Measurements from ENCODE around the gene SEC14L2. TPM values are rescaled to one million over a fixed set of nuclear protein-coding genes. Genes with fewer than 3 reads are reported as not detected.

SEC14L2 gene
- total and polyA plus RNA-seq, 2 donors (not counting 3 experiments of a cell fraction or from before 2014, with no cell fraction given) = 22.5 to 28.8 TPM

DNA sequence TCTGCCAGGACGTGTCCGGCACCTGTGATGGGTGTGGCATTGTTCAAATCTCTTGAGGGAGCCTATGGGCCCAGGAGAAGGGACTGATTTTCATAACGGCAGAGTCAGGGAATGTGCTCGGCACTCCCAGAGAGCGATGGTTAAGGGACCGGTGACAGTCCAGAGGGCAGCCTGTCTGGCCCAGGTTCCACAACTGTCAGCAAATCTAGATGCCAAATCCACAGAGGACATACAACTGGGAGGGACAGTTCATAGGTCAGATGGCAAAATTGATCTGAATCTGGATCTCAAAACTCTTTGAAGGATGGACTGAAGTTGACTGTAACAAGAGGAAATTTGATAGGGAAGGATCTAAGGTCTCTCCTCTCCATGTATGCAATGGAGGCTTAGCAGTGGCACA is 7.5 kb downstream of the SEC14L2 start:
- Histone ChIP-seq H3K4me3 (replicated peaks in 1 of 3; ENCODE audit: insufficient read depth in 1 of 3, low read depth in 1 of 3, low read length in 3 of 3) (no peak overlapping the region), H3K27ac (ENCODE audit: insufficient read depth, low read depth, low read length) (no peak overlapping the region), H4K20me1 (replicated peaks; ENCODE audit: control insufficient read depth, extremely low read depth, insufficient read depth, low read length) (no peaks in the 10 kb centered on the region), H3K27me3 (ENCODE audit: control insufficient read depth in 2 of 2, insufficient read depth in 2 of 2, low read length in 2 of 2) (no peaks in the 10 kb centered on the region), H2AFZ (ENCODE audit: low read depth, low read length) (no peak overlapping the region), H3K9ac (replicated peaks; ENCODE audit: extremely low read depth, insufficient read depth, low read length) (no peak overlapping the region), H3K36me3 (ENCODE audit: control insufficient read depth in 2 of 2, extremely low read depth in 1 of 2, insufficient read depth in 2 of 2, low read length in 2 of 2) (peaks cover 3 to 22% of the 10 kb centered on the region in 2 experiments), H3K4me1 (ENCODE audit: control insufficient read depth, extremely low read depth, insufficient read depth, low read length) (peaks cover 6% of the 10 kb centered on the region), H3K9me3 (replicated peaks; ENCODE audit: control insufficient read depth, insufficient read depth, low read length) (no peaks in the 10 kb centered on the region), H3K9me1 (replicated peaks; ENCODE audit: control insufficient read depth, extremely low read depth, insufficient read depth, low read length) (no peaks in the 10 kb centered on the region), H3K4me2 (ENCODE audit: insufficient read depth, low read length) (no peak overlapping the region), H3K79me2 (ENCODE audit: control insufficient read depth, insufficient read depth, low read length) (peaks cover 24% of the 10 kb centered on the region)
- no peak for TF ChIP-seq EZH2 (IDR thresholded peaks at IDR 0.05; ENCODE audit: borderline replicate concordance, low read depth, low read length, severe bottlenecking)
- TF ChIP-seq GATA2 (IDR thresholded peaks at IDR 0.05; ENCODE audit: insufficient read depth, insufficient read length, low read depth, low read length) = no peak
- TF ChIP-seq POLR2A (IDR thresholded peaks at IDR 0.05; ENCODE audit: low read depth, low read length) = no peak
- TF ChIP-seq JUN (IDR thresholded peaks at IDR 0.05; ENCODE audit: borderline replicate concordance, insufficient read depth, insufficient read length, low read depth) = no peak
- TF ChIP-seq, protein P1, sequence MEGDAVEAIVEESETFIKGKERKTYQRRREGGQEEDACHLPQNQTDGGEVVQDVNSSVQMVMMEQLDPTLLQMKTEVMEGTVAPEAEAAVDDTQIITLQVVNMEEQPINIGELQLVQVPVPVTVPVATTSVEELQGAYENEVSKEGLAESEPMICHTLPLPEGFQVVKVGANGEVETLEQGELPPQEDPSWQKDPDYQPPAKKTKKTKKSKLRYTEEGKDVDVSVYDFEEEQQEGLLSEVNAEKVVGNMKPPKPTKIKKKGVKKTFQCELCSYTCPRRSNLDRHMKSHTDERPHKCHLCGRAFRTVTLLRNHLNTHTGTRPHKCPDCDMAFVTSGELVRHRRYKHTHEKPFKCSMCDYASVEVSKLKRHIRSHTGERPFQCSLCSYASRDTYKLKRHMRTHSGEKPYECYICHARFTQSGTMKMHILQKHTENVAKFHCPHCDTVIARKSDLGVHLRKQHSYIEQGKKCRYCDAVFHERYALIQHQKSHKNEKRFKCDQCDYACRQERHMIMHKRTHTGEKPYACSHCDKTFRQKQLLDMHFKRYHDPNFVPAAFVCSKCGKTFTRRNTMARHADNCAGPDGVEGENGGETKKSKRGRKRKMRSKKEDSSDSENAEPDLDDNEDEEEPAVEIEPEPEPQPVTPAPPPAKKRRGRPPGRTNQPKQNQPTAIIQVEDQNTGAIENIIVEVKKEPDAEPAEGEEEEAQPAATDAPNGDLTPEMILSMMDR (IDR thresholded peaks at IDR 0.05; ENCODE audit: extremely low read depth in 1 of 2, insufficient read depth in 1 of 2, low read depth in 1 of 2, low read length in 2 of 2) = no peak
- BruUV-seq (replicated peaks) = no TSS peak
- dilution Hi-C loops (cut with MboI; ENCODE audit: extremely low pct_ligation_motif_present, low sequenced_read_pairs) = no loop called here
- FAIRE-seq (no peak), DNase-seq (ENCODE audit: low read depth, low spot score) (no peak)
- ChIA-PET CTCF (no interaction called here), POLR2A (no interaction called here)
- intact Hi-C loops (cut with micrococcal nuclease) = no loop called here

DNA sequence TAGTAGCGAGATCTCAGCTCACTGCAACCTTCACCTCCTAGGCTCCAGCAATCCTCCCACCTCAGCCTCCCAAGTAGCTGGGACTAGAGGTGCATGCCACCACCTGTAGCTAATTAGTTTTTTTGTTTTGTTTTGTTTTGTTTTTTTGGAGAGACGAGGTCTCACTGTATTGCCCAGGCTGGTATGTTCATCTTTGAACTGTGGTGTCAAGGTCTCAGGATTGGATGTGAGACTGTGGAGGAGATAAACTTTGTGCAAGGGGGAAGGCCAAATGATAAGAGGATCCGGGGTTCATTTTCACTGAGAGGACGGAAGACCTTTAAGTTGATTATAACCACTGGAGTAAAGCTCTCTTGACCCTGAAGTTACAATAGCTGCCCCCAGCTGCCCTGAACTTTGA is 8.9 kb downstream of the SEC14L2 start:
- no peak overlapping the region for H2AFZ ChIP-seq (ENCODE audit: low read depth, low read length)
- peaks cover 6% of the 10 kb centered on the region for H3K4me1 ChIP-seq (ENCODE audit: control insufficient read depth, extremely low read depth, insufficient read depth, low read length)
- CTCF ChIA-PET = interaction anchor here (1.8 to 4.1 kb wide), 2 partner anchors 8 to 21 kb away, joined by 4 to 21 read pairs; partner anchors contain the start of gene SEC14L2
- no peaks in the 10 kb centered on the region for H4K20me1 ChIP-seq (replicated peaks; ENCODE audit: control insufficient read depth, extremely low read depth, insufficient read depth, low read length)
- POLR2A ChIA-PET = no interaction called here
- intact Hi-C loops (cut with micrococcal nuclease) = no loop called here
- no peaks in the 10 kb centered on the region for H3K9me1 ChIP-seq (replicated peaks; ENCODE audit: control insufficient read depth, extremely low read depth, insufficient read depth, low read length)
- H3K9me3 ChIP-seq (replicated peaks; ENCODE audit: control insufficient read depth, insufficient read depth, low read length) = no peaks in the 10 kb centered on the region
- H3K27me3 ChIP-seq (ENCODE audit: control insufficient read depth in 2 of 2, insufficient read depth in 2 of 2, low read length in 2 of 2) = no peaks in the 10 kb centered on the region
- no peak for TF ChIP-seq MYC (IDR thresholded peaks at IDR 0.05; ENCODE audit: low read depth, low read length)
- TF ChIP-seq POLR2AphosphoS5 (IDR thresholded peaks at IDR 0.05; ENCODE audit: insufficient read depth, low read depth, low read length) = no peak
- no peak for TF ChIP-seq FOS (IDR thresholded peaks at IDR 0.05; ENCODE audit: borderline replicate concordance, insufficient read depth, low read length)
- peaks cover 15% of the 10 kb centered on the region for H3K79me2 ChIP-seq (ENCODE audit: control insufficient read depth, insufficient read depth, low read length)
- peaks cover 3 to 22% of the 10 kb centered on the region in 2 experiments for H3K36me3 ChIP-seq (ENCODE audit: control insufficient read depth in 2 of 2, extremely low read depth in 1 of 2, insufficient read depth in 2 of 2, low read length in 2 of 2)
- no peak overlapping the region for H3K4me3 ChIP-seq (replicated peaks in 1 of 3; ENCODE audit: insufficient read depth in 1 of 3, low read depth in 1 of 3, low read length in 3 of 3)
- H3K27ac ChIP-seq (ENCODE audit: insufficient read depth, low read depth, low read length) = no peak overlapping the region
- dilution Hi-C loops (cut with MboI; ENCODE audit: extremely low pct_ligation_motif_present, low sequenced_read_pairs) = no loop called here
- FAIRE-seq = no peak
- DNase-seq (ENCODE audit: low read depth, low spot score) = no peak
- no peak overlapping the region for H3K9ac ChIP-seq (replicated peaks; ENCODE audit: extremely low read depth, insufficient read depth, low read length)
- no TSS peak for BruUV-seq (replicated peaks)
- H3K4me2 ChIP-seq (ENCODE audit: insufficient read depth, low read length) = no peak overlapping the region

All from endothelial cell of umbilical vein (primary cell).